ENCODE results near the gene FCAMR. TPM values are rescaled to one million over a fixed set of nuclear protein-coding genes. Genes with fewer than 3 reads are reported as not detected.

FCAMR gene
- under 1 TPM in 1 of 12 donors, not detected in 11; 0.09 TPM for polyA plus RNA-seq (ENCODE audit: insufficient read length in 12 of 12)
- long read RNA-seq, donor 1, result 0 reads
- long read RNA-seq, donor 2, result 0 reads
- long read RNA-seq, donor 3, result 0 reads
- long read RNA-seq, donor 4, result 0 reads
- long read RNA-seq, donor 5, result 0 reads
- long read RNA-seq, donor 6, result 0 reads
- long read RNA-seq, donor 7, result 0 reads
- long read RNA-seq, donor 8, result 0 reads
- long read RNA-seq, donor 9, result 0 reads
- long read RNA-seq, donor 10, result 0 reads
- long read RNA-seq, donor 11, result 0 reads

DNA sequence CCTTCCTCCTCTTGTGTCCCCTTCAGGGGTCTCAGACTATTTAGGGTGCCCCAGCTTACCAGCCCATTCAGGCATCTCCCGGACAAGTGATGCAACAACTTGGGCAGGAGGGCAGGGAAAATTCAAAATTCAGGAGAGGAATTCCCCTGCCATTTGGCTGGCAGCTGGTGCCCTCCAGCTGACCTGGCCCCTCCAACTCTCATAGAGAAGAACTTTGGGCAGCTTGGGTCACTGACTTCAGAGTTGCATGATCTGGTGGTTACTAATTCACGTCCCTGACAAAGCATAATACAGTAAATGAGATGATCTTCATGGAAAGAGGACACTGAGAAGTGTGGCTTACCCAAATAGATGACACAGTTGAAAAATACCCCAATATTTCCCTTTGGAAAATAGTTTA, at the start of gene FCAMR:
FCAMR (minus strand) TSS at position 15 of the 400 bp plus-strand sequence. CDS start 335 bp downstream, outside the sequence.
- no peak for DNase-seq

- DNase-seq, result no peak
These were observed 49.4 kb upstream of the FCAMR start for GRCh38 chr1:207019661-207020060.

DNA sequence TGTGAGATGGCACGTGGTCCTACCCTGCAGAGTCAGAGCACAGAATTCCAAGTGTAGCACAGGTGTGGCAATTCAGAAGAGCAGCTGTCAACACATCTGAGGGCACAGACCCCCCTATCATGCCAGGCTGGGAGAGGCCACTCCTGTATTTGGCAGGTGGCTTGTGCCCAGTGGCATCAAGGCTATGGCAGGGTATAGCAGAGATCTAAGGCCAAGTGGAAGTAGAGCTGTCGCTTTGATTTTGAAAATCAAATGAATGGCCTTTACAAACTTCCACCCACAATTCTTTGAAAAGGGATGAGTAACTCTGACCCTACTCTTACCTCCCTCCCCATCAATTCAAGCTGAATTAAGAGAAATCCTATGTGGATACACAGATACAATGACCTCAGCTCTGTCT, 48.9 kb upstream of the FCAMR start:
- no peak for DNase-seq

DNA sequence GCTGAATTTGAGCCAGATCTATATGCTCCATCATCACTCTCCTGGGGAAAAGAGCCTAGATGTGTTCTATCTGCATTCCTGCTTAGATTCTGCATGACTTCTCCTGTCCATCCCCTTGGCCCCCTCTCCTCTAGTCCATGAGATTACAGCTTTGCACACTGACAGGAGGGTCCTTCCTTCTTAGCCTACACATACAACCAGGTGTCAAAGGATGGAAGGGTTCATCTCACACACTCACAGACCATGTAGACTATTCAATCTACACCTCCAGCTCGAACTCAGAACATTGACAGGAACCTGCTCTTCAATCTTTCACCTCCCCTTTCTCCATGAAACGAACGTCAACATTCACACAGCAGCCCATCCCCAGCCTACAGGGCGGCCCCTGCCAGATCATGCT, 48.4 kb upstream of the FCAMR start:
- DNase-seq, result no peak

DNA sequence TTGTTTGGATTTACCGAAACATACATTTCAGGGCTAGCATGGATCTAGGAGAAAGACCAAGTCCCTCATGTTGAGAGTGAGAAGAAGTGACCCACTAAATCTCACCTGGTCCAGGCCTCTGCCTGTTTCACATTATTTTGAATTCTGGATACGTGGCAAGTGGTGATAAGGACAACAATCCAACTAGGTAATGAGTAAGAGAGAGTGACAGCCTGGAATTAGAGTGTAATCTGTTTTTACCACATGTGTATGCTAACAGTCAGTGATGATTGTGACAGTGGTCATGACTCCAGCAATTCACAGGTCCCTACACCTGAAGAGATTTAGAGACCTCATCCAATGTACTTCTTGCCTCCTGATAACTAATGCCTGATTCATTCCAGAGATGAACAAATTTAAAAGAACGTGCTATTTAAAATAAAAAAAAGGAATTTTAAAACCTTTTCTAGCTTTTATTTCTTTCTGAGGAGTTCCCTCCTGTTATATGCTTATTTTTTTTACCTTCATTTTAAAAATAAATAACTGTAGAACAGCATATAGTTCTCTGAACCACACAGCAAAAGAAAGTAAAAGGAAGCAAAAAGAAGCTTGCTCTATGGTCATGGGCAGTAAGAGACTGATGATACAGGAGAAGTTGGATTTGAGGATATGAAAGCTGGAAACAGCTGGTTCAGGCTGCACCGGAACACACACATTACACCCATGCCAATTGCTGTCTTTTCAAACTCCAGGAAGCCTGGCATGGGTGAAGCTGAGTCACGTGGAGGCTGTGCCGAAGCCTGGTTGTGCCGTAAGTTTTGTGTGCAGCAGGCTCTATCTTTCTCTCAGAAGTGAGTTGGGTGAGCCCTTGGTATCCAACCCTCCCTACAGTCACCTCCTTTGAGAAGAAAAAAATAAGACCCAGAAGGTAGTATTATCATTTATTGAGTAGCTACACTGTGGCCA, 47.6 kb upstream of the FCAMR start:
- no peak for DNase-seq

DNA sequence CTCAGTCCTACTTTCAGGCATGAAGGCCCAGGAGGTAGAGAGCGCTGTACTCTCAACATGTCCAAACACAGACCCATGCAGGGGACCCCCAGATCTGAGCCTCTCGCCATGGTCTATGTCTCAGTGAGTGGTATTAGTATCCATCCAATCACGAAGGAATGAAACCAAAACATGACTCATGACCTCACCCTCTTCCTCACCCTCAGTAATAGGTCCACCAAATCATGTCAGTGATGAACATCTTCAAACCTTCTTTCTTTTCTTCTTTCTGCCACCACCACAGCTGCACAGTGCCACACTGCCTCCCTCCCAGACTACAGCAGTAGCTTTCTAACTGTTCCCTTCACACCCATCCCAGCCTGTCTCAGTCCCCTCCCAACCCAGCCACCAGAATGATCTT, 45.5 kb upstream of the FCAMR start:
- DNase-seq, result no peak

GRCh38 chr1:207014728-207015127, 44.5 kb upstream of the FCAMR start:
- no peak for DNase-seq

DNA sequence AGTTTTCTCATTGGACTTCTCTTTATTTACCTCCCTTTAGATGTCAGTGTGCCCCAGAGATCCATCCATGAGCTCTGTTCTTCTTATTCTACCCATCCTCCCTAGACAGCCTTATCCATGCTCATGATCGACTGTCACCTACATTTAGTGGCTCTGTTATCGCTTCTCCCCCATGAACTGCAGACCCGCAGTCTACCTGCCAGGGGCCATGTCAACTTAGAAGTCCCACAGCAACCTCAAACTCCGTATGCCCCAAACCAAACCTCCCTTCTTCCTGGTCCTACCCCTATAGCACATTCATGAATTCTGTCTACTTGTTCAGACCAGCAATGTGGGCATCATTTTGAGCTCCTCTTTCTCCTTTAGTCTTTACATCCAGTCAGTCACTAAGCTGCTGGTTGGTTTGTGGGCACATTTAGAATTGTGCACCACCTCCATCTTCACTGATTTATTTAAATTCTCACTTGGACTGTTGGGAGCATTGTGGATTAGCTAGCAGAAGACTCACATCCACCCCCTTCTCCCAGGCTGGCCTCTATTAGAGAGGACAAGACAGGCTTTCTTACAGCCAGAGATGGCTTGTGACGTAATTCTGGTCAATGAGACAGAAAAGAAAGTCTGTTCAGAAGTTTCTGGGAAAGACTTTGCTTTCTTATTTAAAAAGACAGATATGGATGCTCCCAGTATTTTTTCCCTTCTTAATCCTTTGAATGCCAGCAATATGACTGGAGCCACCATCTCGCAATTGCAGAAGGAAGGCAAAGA, 43.2 kb upstream of the FCAMR start:
- DNase-seq, result no peak

DNA sequence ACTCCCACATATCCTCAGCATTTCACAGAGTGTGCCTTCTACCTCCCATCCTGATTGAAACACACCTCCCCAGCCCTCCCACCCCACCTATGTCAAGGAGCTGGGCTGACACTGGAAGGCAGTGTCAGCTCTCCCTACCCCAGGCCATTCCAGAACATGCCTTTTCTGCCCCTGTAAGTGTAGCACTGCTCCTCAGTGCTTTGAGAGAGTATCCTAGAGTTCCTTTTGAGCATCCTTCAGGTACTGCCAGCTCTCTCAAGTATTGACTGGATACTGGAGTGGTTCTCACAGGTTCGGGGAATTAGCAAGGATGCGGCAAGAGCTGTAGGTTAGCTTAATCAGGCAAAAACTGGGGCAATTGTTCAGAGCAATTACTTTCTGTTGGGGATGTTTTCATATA, 40.5 kb upstream of the FCAMR start:
- no peak for DNase-seq

GRCh38 chr1:207009945-207010344, 39.7 kb upstream of the FCAMR start:
- DNase-seq, result no peak

- DNase-seq, result no peak
These were observed 39.1 kb upstream of the FCAMR start for GRCh38 chr1:207009182-207009850.

DNA sequence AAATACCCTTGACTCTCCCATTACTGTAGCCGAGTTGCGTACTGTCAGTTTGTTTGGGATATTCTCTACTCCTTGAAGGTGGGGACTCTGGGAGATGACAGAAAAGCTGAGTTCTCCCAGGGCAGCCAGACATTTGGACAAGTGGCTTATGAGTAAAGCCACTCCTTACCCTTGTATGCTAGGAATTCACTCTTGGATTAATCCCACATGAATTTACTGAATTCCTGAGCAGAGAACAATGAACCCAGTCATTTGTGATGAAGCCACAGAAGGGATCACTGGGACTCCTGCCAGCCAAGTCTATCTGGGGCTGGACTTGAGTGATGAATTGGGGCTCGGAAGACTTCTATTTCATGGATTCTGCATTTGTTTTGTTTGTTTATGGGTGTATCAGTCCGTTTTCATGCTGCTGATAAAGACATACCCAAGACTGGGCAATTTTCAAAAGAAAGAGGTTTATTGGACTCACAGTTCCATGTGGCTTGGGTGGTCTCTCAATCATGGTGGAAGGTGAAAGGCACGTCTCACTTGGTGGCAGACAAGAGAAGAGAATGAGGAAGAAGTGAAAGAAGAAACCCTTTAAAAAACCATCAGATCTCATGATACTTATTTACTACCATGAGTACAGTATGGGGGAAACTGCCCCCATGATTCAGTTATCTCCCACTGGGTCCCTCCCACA, 37.2 kb upstream of the FCAMR start:
- no peak for DNase-seq

DNA sequence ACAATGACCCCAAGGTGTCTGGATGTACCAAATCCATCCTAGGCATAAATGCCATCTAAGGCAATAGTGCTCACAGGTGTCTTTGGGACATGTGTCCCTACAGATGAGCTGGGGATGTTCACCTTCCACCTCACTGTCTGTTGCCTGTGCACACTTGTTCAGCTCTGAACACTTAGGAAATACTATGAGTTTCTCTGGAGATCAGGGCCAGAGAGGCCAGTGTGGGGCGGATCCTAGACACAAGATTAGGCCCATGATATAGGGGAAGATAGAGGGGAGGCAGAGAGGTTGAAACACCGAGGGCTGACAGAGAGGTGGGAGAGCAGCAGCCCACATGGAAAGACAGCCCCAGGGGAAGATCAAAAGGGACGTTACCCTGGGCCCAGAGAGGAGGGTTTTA, 36.7 kb upstream of the FCAMR start:
- no peak for DNase-seq

DNA sequence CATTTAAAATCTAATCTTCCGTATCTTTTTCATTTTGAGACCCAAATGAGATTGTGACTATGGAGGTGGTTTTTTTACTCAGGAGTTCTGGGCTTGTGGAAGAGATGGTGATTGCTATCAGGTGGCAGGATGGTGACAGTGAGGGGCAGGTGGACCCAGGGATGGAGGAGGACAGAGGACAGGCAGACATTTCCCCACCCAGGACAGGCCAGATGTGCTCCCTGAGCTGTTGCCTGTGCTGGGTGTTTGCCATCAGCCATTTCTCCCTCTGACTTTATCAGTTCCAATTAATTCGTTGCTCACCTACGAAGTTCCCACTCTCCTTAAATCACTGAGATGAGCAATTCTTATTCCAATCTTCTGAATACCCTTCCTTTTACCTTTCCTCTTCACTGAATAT, 35.8 kb upstream of the FCAMR start:
- no peak for DNase-seq

DNA sequence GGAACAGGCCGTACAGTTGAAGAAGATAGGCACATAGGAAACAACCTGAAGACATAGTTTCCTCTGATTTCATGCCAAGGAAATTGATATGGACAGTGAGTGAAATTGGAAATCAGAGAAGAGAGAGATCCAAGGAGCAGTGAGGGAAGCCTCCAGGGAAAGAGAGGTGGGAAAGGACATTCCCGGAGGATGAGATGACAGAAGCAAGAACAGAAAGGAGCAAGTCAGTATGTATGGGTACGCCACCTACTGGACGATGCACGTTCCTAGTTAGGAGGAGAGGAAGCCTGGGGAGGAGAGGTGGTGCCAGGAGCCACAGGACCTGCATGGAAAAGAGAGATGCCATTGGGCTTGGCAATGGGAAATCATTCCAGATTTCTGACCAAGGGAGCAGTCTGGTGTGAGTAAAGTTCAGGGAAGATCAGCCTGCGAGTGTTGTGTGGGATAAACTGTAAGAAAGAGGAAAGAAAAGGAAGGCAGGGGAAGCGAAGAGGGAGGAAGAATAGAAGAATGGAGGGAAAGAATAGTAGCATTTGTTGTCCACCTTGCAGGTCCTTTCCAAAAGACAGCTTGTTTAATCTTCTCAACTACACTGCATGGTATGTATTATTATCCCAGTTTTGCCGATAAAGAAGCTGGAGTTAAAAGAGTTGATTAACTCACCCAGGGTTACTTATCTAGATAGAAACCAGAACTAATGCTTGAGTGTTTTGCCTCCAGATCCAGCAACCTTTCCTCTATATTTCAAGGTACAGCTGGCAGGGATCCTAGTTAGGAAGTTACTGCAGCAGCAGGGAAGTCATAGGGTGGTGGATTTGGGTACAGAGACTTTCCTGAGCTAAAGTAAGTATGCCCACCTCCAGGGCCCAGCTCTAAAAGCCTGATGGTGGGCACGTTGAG, 34.9 kb upstream of the FCAMR start:
- DNase-seq, result no peak

GRCh38 chr1:207003210-207003609, 33.0 kb upstream of the FCAMR start:
- DNase-seq, result no peak

- no peak for DNase-seq
These were observed 32.5 kb upstream of the FCAMR start for GRCh38 chr1:207002724-207003146.

GRCh38 chr1:207001492-207002245, 31.4 kb upstream of the FCAMR start:
- no peak for DNase-seq

DNA sequence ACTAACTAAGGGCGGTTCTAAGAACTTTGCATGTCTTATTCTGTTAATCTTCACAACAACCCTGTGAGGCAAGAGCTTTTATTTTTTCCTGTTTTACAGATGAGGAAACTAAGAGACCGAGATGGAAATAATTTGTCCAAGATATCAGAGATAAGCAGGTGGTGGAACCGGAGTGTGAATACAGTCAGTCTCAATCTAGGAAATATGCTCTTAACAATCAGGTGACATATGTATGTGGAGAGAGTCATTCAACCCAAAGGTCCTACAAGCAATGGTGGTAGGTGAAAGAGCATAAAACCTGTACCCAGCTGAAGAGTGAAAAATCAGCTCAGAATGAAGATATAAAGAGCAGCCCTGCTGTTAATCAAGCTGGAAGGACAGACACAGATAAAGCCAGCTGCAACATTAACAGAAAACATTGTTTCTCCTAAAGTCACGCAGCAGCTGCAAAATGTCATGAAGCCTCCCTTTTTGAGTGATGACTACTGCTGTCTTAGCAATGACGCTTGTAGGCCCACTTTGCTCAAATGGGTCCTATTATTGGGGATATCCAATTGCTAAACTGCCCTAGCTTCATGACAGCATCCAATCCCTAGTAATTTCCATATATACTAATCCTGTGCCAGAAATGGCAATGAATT, 30.5 kb upstream of the FCAMR start:
- DNase-seq, result no peak
